ENCODE data around the gene KAZN. TPM values are rescaled to one million over a fixed set of nuclear protein-coding genes. Genes with fewer than 3 reads are reported as not detected.

KAZN gene
- polyA plus RNA-seq, 1 donor (not counting 4 experiments of a cell fraction or from before 2014, with no cell fraction given) = 5.9 TPM

- Histone ChIP-seq H4K20me1 (ENCODE audit: control insufficient read depth, extremely low read depth, insufficient read depth, low read length) (no peaks in the 10 kb centered on the region), H3K27me3 (ENCODE audit: control insufficient read depth, extremely low read depth, insufficient read depth, low read length) (no peaks in the 10 kb centered on the region), H3K9ac (ENCODE audit: control insufficient read depth, extremely low read depth, insufficient read depth, low read length) (no peak overlapping the region), H3K4me2 (ENCODE audit: control insufficient read depth, extremely low read depth, insufficient read depth, low read depth, low read length) (no peak overlapping the region), H3K9me3 (ENCODE audit: control insufficient read depth, low read depth, low read length) (no peaks in the 10 kb centered on the region), H3K4me1 (ENCODE audit: control insufficient read depth, extremely low read depth, insufficient read depth, low read length) (peaks cover 45% of the 10 kb centered on the region), H3K79me2 (ENCODE audit: control insufficient read depth, insufficient read depth, low read length) (no peaks in the 10 kb centered on the region), H2AFZ (ENCODE audit: control insufficient read depth, low read length) (no peak overlapping the region), H3K36me3 (ENCODE audit: control insufficient read depth in 2 of 2, extremely low read depth in 1 of 2, insufficient read depth in 2 of 2, low read length in 2 of 2) (no peaks in the 10 kb centered on the region), H3K4me3 (ENCODE audit: control insufficient read depth in 2 of 3, extremely low read depth in 1 of 3, insufficient read depth in 2 of 3, low read depth in 1 of 3, low read length in 3 of 3) (no peak overlapping the region), H3K9me1 (ENCODE audit: control insufficient read depth, extremely low read depth, insufficient read depth, low read length) (no peaks in the 10 kb centered on the region), H3K27ac (ENCODE audit: control insufficient read depth, insufficient read depth, low read length) (no peak overlapping the region)
- dilution Hi-C loops (cut with MboI; ENCODE audit: extremely low pct_ligation_motif_present, low sequenced_read_pairs) = no loop called here
- no peak for FAIRE-seq
- no peak for TF ChIP-seq EZH2 (IDR thresholded peaks at IDR 0.05; ENCODE audit: low read length)
- TF ChIP-seq, protein P1, sequence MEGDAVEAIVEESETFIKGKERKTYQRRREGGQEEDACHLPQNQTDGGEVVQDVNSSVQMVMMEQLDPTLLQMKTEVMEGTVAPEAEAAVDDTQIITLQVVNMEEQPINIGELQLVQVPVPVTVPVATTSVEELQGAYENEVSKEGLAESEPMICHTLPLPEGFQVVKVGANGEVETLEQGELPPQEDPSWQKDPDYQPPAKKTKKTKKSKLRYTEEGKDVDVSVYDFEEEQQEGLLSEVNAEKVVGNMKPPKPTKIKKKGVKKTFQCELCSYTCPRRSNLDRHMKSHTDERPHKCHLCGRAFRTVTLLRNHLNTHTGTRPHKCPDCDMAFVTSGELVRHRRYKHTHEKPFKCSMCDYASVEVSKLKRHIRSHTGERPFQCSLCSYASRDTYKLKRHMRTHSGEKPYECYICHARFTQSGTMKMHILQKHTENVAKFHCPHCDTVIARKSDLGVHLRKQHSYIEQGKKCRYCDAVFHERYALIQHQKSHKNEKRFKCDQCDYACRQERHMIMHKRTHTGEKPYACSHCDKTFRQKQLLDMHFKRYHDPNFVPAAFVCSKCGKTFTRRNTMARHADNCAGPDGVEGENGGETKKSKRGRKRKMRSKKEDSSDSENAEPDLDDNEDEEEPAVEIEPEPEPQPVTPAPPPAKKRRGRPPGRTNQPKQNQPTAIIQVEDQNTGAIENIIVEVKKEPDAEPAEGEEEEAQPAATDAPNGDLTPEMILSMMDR (optimal IDR thresholded peaks at IDR 0.05 in 1 of 3, IDR thresholded peaks at IDR 0.05 in 1 of 3, conservative IDR thresholded peaks at IDR 0.05 in 1 of 3; ENCODE audit: extremely low read depth in 1 of 3, insufficient read depth in 2 of 3, low read length in 3 of 3) = no peak
- no peak for DNase-seq (ENCODE audit: low read depth, low spot score)
These were observed 162.3 kb downstream of the KAZN start for GRCh38 chr1:14760780-14761179.

GRCh38 chr1:14761291-14762153, 163.0 kb downstream of the KAZN start:
- no peak for DNase-seq (ENCODE audit: low read depth, low spot score)
- H3K36me3 ChIP-seq (ENCODE audit: control insufficient read depth in 2 of 2, extremely low read depth in 1 of 2, insufficient read depth in 2 of 2, low read length in 2 of 2) = no peaks in the 10 kb centered on the region

More at GRCh38 chr1:14761291-14762153, 163.0 kb downstream of the KAZN start:
- dilution Hi-C loops (cut with MboI; ENCODE audit: extremely low pct_ligation_motif_present, low sequenced_read_pairs) = no loop called here
- no peaks in the 10 kb centered on the region for H3K9me3 ChIP-seq (ENCODE audit: control insufficient read depth, low read depth, low read length)
- H4K20me1 ChIP-seq (ENCODE audit: control insufficient read depth, extremely low read depth, insufficient read depth, low read length) = no peaks in the 10 kb centered on the region
- no peak overlapping the region for H3K9ac ChIP-seq (ENCODE audit: control insufficient read depth, extremely low read depth, insufficient read depth, low read length)
- H3K79me2 ChIP-seq (ENCODE audit: control insufficient read depth, insufficient read depth, low read length) = no peaks in the 10 kb centered on the region
- H3K4me3 ChIP-seq (ENCODE audit: control insufficient read depth in 2 of 3, extremely low read depth in 1 of 3, insufficient read depth in 2 of 3, low read depth in 1 of 3, low read length in 3 of 3) = no peak overlapping the region
- H3K4me1 ChIP-seq (ENCODE audit: control insufficient read depth, extremely low read depth, insufficient read depth, low read length) = peaks cover 42% of the 10 kb centered on the region
- no peak overlapping the region for H2AFZ ChIP-seq (ENCODE audit: control insufficient read depth, low read length)
- H3K4me2 ChIP-seq (ENCODE audit: control insufficient read depth, extremely low read depth, insufficient read depth, low read depth, low read length) = no peak overlapping the region
- no peaks in the 10 kb centered on the region for H3K9me1 ChIP-seq (ENCODE audit: control insufficient read depth, extremely low read depth, insufficient read depth, low read length)
- FAIRE-seq = no peak
- no peak overlapping the region for H3K27ac ChIP-seq (ENCODE audit: control insufficient read depth, insufficient read depth, low read length)
- TF ChIP-seq EZH2 (IDR thresholded peaks at IDR 0.05; ENCODE audit: low read length) = no peak
- TF ChIP-seq, protein P1 (optimal IDR thresholded peaks at IDR 0.05 in 1 of 3, IDR thresholded peaks at IDR 0.05 in 1 of 3, conservative IDR thresholded peaks at IDR 0.05 in 1 of 3; ENCODE audit: extremely low read depth in 1 of 3, insufficient read depth in 2 of 3, low read length in 3 of 3) = no peak
- H3K27me3 ChIP-seq (ENCODE audit: control insufficient read depth, extremely low read depth, insufficient read depth, low read length) = no peaks in the 10 kb centered on the region
